Keratinocyte (primary cell): Measurements from ENCODE around the gene CLNK. TPM values are rescaled to one million over a fixed set of nuclear protein-coding genes. Genes with fewer than 3 reads are reported as not detected.

Source experiments
- DNase-seq: peaks from one replicate; pipeline ENCODE4 v3.0.0-alpha.2; 2011; ENCODE audit warnings: low read depth, missing footprints, low spot score
- FAIRE-seq: peaks from 2 replicates; lab custom pipeline; 2011; peaks lifted over from hg19 to GRCh38; lab: Jason Lieb, UNC
- H2AFZ ChIP-seq: 2 replicates; pipeline ENCODE4 v1.6.0; 2012; ENCODE audit warnings: low read length, control low read depth, inconsistent platforms; ENCODE audit not compliant: control insufficient read depth
- H3K27ac ChIP-seq: 2 replicates; pipeline ENCODE4 v1.5.1; 2011; ENCODE audit warnings: low read length; ENCODE audit not compliant: control insufficient read depth, insufficient read depth
- H3K27me3 ChIP-seq: 3 replicates; pipeline ENCODE4 v1.6.0; 2011; ENCODE audit warnings: low read length; ENCODE audit not compliant: control insufficient read depth, insufficient read depth; ENCODE audit errors: extremely low read depth
- H3K36me3 ChIP-seq, 2 experiments: 2 replicates in 1 of 2; 3 replicates in 1 of 2; pipeline ENCODE4 v1.5.1; 2011; ENCODE audit warnings: low read length in 2 of 2, mild to moderate bottlenecking in 1 of 2; ENCODE audit not compliant: control insufficient read depth in 2 of 2, insufficient read depth in 2 of 2; ENCODE audit errors: extremely low read depth in 1 of 2
- H3K4me1 ChIP-seq: 3 replicates; pipeline ENCODE4 v1.5.1; 2011; ENCODE audit warnings: low read length; ENCODE audit not compliant: control insufficient read depth, insufficient read depth; ENCODE audit errors: extremely low read depth
- H3K4me2 ChIP-seq: 3 replicates; pipeline ENCODE4 v1.6.0; 2011; ENCODE audit warnings: low read depth, low read length; ENCODE audit not compliant: control insufficient read depth, insufficient read depth; ENCODE audit errors: extremely low read depth
- H3K4me3 ChIP-seq, 3 experiments: fragments of 200-600 bp in 1 of 3; sonication (generic) in 1 of 3; 2 replicates in 2 of 3; 3 replicates in 1 of 3; pipeline ENCODE4 v1.5.1; 2011 to 2016; ENCODE audit warnings: low read length in 3 of 3, mild to moderate bottlenecking in 3 of 3, control low read depth in 2 of 3, inconsistent platforms in 1 of 3, low read depth in 1 of 3, mixed read lengths in 1 of 3, mixed run types in 1 of 3, moderate library complexity in 1 of 3; ENCODE audit not compliant: control insufficient read depth in 2 of 3, insufficient read depth in 2 of 3; ENCODE audit errors: extremely low read depth in 1 of 3
- H3K79me2 ChIP-seq: 2 replicates; pipeline ENCODE4 v1.6.0; 2012; ENCODE audit warnings: low read length; ENCODE audit not compliant: control insufficient read depth, insufficient read depth
- H3K9ac ChIP-seq: 3 replicates; pipeline ENCODE4 v1.6.0; 2011; ENCODE audit warnings: low read length; ENCODE audit not compliant: control insufficient read depth, insufficient read depth; ENCODE audit errors: extremely low read depth
- H3K9me1 ChIP-seq: 3 replicates; pipeline ENCODE4 v1.6.0; 2011; ENCODE audit warnings: low read length; ENCODE audit not compliant: control insufficient read depth, insufficient read depth; ENCODE audit errors: extremely low read depth
- H3K9me3 ChIP-seq: 2 replicates; pipeline ENCODE4 v1.5.1; 2012; ENCODE audit warnings: low read depth, low read length; ENCODE audit not compliant: control insufficient read depth
- H4K20me1 ChIP-seq: 3 replicates; pipeline ENCODE4 v1.6.0; 2011; ENCODE audit warnings: low read length; ENCODE audit not compliant: control insufficient read depth, insufficient read depth; ENCODE audit errors: extremely low read depth
- CTCF ChIP-seq, 3 experiments: IDR thresholded peaks in 1 of 3; conservative IDR thresholded peaks in 1 of 3; optimal IDR thresholded peaks in 1 of 3; 2 replicates in 2 of 3; 3 replicates in 1 of 3; pipeline versions ENCODE3 to v1.5.1; 2011; ENCODE audit warnings: low read length in 3 of 3, mild to moderate bottlenecking in 3 of 3, moderate library complexity in 2 of 3, control low read depth in 1 of 3, inconsistent platforms in 1 of 3; ENCODE audit not compliant: insufficient read depth in 2 of 3; ENCODE audit errors: extremely low read depth in 1 of 3
- EZH2 ChIP-seq: IDR thresholded peaks from one replicate; pipeline ENCODE4 v1.6.1; 2012; ENCODE audit warnings: inconsistent platforms, mild to moderate bottlenecking, low read length, moderate library complexity
- dilution Hi-C: fragments of 300-500 bp; cut with MboI; formaldehyde crosslinking; loops from one replicate; pipeline ENCODE4 v1.7.0; 2020; ENCODE audit warnings: low sequenced_read_pairs; ENCODE audit not compliant: extremely low pct_ligation_motif_present
- polyA plus RNA-seq, 5 experiments: library from polyadenylated mRNA; depleted of rRNA in 3 of 5; stranded (reverse) in 3 of 5; stranded (forward) in 1 of 5; unstranded in 1 of 5; fragments of >200 nt; gene quantifications; 1 replicate in 1 of 5; 2 replicates in 3 of 5; 3 replicates in 1 of 5; pipeline versions ENCODE4 v1.2.1 to v1.2.3, GENCODE V29; 2011 to 2012; ENCODE audit warnings: missing spikeins in 2 of 5, low read depth in 1 of 5, low replicate concordance in 1 of 5

CLNK gene
- polyA plus RNA-seq, 1 donor (not counting 4 experiments of a cell fraction or from before 2014, with no cell fraction given): not detected

DNA sequence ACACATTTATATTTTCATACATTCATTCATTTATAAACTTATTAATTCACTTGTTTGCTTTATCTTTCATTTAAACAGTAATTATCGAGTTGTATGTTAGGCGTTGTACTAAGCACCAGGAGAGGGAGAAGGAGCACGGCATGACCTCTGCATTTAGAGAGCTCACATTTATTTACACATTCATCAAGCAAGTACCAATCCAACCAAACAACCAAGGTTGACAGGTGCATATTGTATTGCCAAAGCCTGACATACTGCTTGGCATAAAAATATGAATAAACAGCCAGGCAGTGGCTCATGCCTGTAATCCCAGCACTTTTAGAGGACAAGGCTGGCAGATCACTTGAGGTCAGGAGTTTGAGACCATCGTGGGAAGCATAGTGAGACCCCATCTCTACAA is 37.0 kb upstream of the CLNK start:
- DNase-seq (no peak), FAIRE-seq (no peak)
- H3K36me3 ChIP-seq: no peaks in the 10 kb centered on the region
- no peaks in the 10 kb centered on the region for H3K9me3 ChIP-seq
- no peak overlapping the region for H3K4me2 ChIP-seq
- H3K4me1 ChIP-seq: no peaks in the 10 kb centered on the region
- dilution Hi-C loops: no loop called here
- H3K27me3 ChIP-seq: no peaks in the 10 kb centered on the region
- no peaks in the 10 kb centered on the region for H3K9me1 ChIP-seq
- no peaks in the 10 kb centered on the region for H3K79me2 ChIP-seq
- H3K9ac ChIP-seq: no peak overlapping the region
- no peaks in the 10 kb centered on the region for H4K20me1 ChIP-seq
- H3K27ac ChIP-seq: no peak overlapping the region
- H2AFZ ChIP-seq: no peak overlapping the region
- H3K4me3 ChIP-seq: no peak overlapping the region
- TF ChIP-seq CTCF (optimal IDR thresholded peaks at IDR 0.05 in 1 of 3, IDR thresholded peaks at IDR 0.05 in 1 of 3, conservative IDR thresholded peaks at IDR 0.05 in 1 of 3; ENCODE audit: extremely low read depth in 1 of 3, insufficient read depth in 2 of 3, low read length in 3 of 3): no peak
- TF ChIP-seq EZH2: no peak

GRCh38 chr4:10716163-10716562 is 31.6 kb upstream of the CLNK start:
- FAIRE-seq (no peak), DNase-seq (no peak)
- Histone ChIP-seq H3K27me3 (no peaks in the 10 kb centered on the region), H3K4me1 (no peaks in the 10 kb centered on the region), H3K27ac (no peak overlapping the region), H3K4me2 (no peak overlapping the region), H3K79me2 (no peaks in the 10 kb centered on the region), H3K9ac (no peak overlapping the region), H3K4me3 (no peak overlapping the region), H2AFZ (no peak overlapping the region), H3K9me3 (no peaks in the 10 kb centered on the region), H4K20me1 (no peaks in the 10 kb centered on the region), H3K36me3 (no peaks in the 10 kb centered on the region), H3K9me1 (no peaks in the 10 kb centered on the region)
- TF ChIP-seq EZH2: no peak
- TF ChIP-seq CTCF (optimal IDR thresholded peaks at IDR 0.05 in 1 of 3, IDR thresholded peaks at IDR 0.05 in 1 of 3, conservative IDR thresholded peaks at IDR 0.05 in 1 of 3; ENCODE audit: extremely low read depth in 1 of 3, insufficient read depth in 2 of 3, low read length in 3 of 3): no peak
- dilution Hi-C loops: no loop called here
